CD4-positive, alpha-beta T cell (primary cell): ENCODE results near the gene PET100. TPM values are rescaled to one million over a fixed set of nuclear protein-coding genes. Genes with fewer than 3 reads are reported as not detected.

Experiments
- ATAC-seq: fragments of 200-7000 bp; cut with Tn5 transposase; one replicate; pipeline ENCODE4 v1.10.0; 2022; ENCODE audit warnings: mild to moderate bottlenecking; ENCODE audit not compliant: poor library complexity
- CTCF ChIA-PET: fragments of 350-600 bp; sonication (Branson Sonifier 250); formaldehyde crosslinking; loops from one replicate; lab custom pipeline; 2021; ENCODE audit warnings: antibody characterized with exemption, inconsistent platforms; lab: Charles Lee
- POLR2A ChIA-PET: fragments of 350-600 bp; sonication (Branson Sonifier 250); formaldehyde crosslinking; loops from one replicate; lab custom pipeline; 2021; ENCODE audit warnings: antibody characterized with exemption, inconsistent platforms; lab: Charles Lee
- DNase-seq, 14 experiments: peaks; one replicate each; pipeline ENCODE4 v3.0.0-alpha.2; 2013 to 2020; ENCODE audit warnings: mixed read lengths in 2 of 14
- H3K27ac ChIP-seq, 2 donors: one replicate each; pipeline versions ENCODE4 v1.5.1 to v1.7.0; 2013; ENCODE audit warnings: low read length in 2 of 2, low read depth in 1 of 2, mild to moderate bottlenecking in 1 of 2
- H3K27me3 ChIP-seq, 2 experiments: 1 replicate in 1 of 2; 2 replicates in 1 of 2; pipeline versions ENCODE4 v1.6.1 to v1.7.0; 2013; ENCODE audit warnings: low read length in 2 of 2, control low read depth in 1 of 2, mild to moderate bottlenecking in 1 of 2, moderate library complexity in 1 of 2; ENCODE audit not compliant: insufficient read depth in 2 of 2, control insufficient read depth in 1 of 2
- H3K36me3 ChIP-seq: one replicate; pipeline ENCODE4 v1.6.1; 2013; ENCODE audit warnings: low read length, control low read depth; ENCODE audit not compliant: insufficient read depth
- H3K4me1 ChIP-seq: one replicate; pipeline ENCODE4 v1.6.1; 2013; ENCODE audit warnings: low read length, control low read depth; ENCODE audit not compliant: insufficient read depth
- H3K4me3 ChIP-seq: one replicate; pipeline ENCODE4 v1.5.1; 2013; ENCODE audit warnings: mild to moderate bottlenecking, low read length, moderate library complexity
- H3K9me3 ChIP-seq, 2 experiments: 1 replicate in 1 of 2; 2 replicates in 1 of 2; pipeline versions ENCODE4 v1.6.1 to v1.7.0; 2013; ENCODE audit warnings: low read length in 2 of 2, mild to moderate bottlenecking in 2 of 2, control low read depth in 1 of 2, moderate library complexity in 1 of 2; ENCODE audit not compliant: control insufficient read depth in 1 of 2, insufficient read depth in 1 of 2
- H3K27ac Mint-ChIP-seq: one replicate; pipeline ENCODE4 v1.8.0; 2020; ENCODE audit warnings: mixed read lengths
- H3K27me3 Mint-ChIP-seq: one replicate; pipeline ENCODE4 v1.8.0; 2021; ENCODE audit warnings: mixed read lengths
- H3K36me3 Mint-ChIP-seq: one replicate; pipeline ENCODE4 v1.8.0; 2021; ENCODE audit warnings: low read depth, mixed read lengths
- H3K4me1 Mint-ChIP-seq: one replicate; pipeline ENCODE4 v1.8.0; 2021; ENCODE audit warnings: low read depth, mixed read lengths
- H3K4me3 Mint-ChIP-seq: one replicate; pipeline ENCODE4 v1.8.0; 2020; ENCODE audit warnings: mild to moderate bottlenecking, mixed read lengths
- H3K9me3 Mint-ChIP-seq: one replicate; pipeline ENCODE4 v1.8.0; 2020; ENCODE audit warnings: mixed read lengths
- CTCF ChIP-seq: fragments of 200-600 bp; IDR thresholded peaks from one replicate; pipeline ENCODE4 v1.8.0; 2022; ENCODE audit warnings: antibody characterized with exemption, mild to moderate bottlenecking
- intact Hi-C, 2 experiments: fragments of 100-400 bp; cut with DNase I in 1 of 2; cut with micrococcal nuclease in 1 of 2; formaldehyde crosslinking; loops; one replicate each; pipeline versions ENCODE4 v1.15.1 to v1.9.0; 2023 to 2025; cut with DNase I, micrococcal nuclease
- total RNA-seq, 174 experiments: library from RNA in 2 of 174; stranded (reverse) in 2 of 174; gene quantifications; one replicate each; pipeline ENCODE4 v1.2.3 and lab custom pipeline; 2021 to 2026

PET100 gene
- total RNA-seq, 2 experiments from 2014 or later = 178 to 188 TPM

GRCh38 chr19:7627166-7627565, 2.4 kb upstream of the PET100 start:
- Mint-ChIP-seq H3K36me3 (peaks cover 67% of the 10 kb centered on the region), H3K4me1 (peaks cover 38% of the 10 kb centered on the region), H3K9me3 (no peaks in the 10 kb centered on the region), H3K27ac (no peak overlapping the region), H3K27me3 (no peaks in the 10 kb centered on the region), H3K4me3 (peak overlapping the region; percentile 62)
- peaks cover 63% of the 10 kb centered on the region for H3K36me3 ChIP-seq
- ChIA-PET POLR2A (interaction anchor here (0.8 kb wide), 1 partner anchor 31 kb away, joined by 3 read pairs; no protein-coding TSS in a partner anchor), CTCF (no interaction called here)
- H3K4me1 ChIP-seq = peaks cover 44% of the 10 kb centered on the region
- intact Hi-C loops = loop anchor here in 1 of 2 experiments (5.0 kb wide), 1 partner anchor 90 kb away; the partner anchor contains the start of gene PNPLA6
- H3K9me3 ChIP-seq = no peaks in the 10 kb centered on the region
- DNase-seq (no peak), ATAC-seq (no peak)
- no peak for TF ChIP-seq CTCF
- no peaks in the 10 kb centered on the region for H3K27me3 ChIP-seq
- H3K4me3 ChIP-seq = no peak overlapping the region
- H3K27ac ChIP-seq = no peak overlapping the region

GRCh38 chr19:7628589-7629311, 843 bp upstream of the PET100 start:
- peak in 1 of 14 experiments; percentile 38 for DNase-seq
- no peak for ATAC-seq
- Histone ChIP-seq H3K27me3 (no peaks in the 10 kb centered on the region), H3K9me3 (no peaks in the 10 kb centered on the region), H3K4me1 (peaks cover 44% of the 10 kb centered on the region), H3K36me3 (peaks cover 55% of the 10 kb centered on the region), H3K27ac (peak overlapping the region; percentile 84 to 92), H3K4me3 (peak overlapping the region; percentile 72)
- CTCF ChIA-PET = interaction anchor here (2.4 kb wide), 1 partner anchor 52 kb away, joined by 20 read pairs; the partner anchor contains the start of gene TRAPPC5
- Mint-ChIP-seq H3K27ac (peak overlapping the region; percentile 96), H3K36me3 (peaks cover 57% of the 10 kb centered on the region), H3K9me3 (no peaks in the 10 kb centered on the region), H3K4me3 (peak overlapping the region; percentile 95), H3K27me3 (no peaks in the 10 kb centered on the region), H3K4me1 (peaks cover 34% of the 10 kb centered on the region)
- intact Hi-C loops = loop anchor here in 1 of 2 experiments (2.0 to 5.0 kb wide), 2 partner anchors 52 to 91 kb away; partner anchors contain the start of genes PNPLA6 and TRAPPC5
- no peak for TF ChIP-seq CTCF
- POLR2A ChIA-PET = interaction anchor here (0.6 to 2.2 kb wide), 26 partner anchors 9 to 1825 kb away, joined by 3 to 14 read pairs (median 4); partner anchors contain the start of genes ARHGEF18, CLEC4M, DENND1C and GPR108

- peaks cover 31% of the 10 kb centered on the region for H3K36me3 ChIP-seq
- intact Hi-C loops = no loop called here
- no peaks in the 10 kb centered on the region for H3K9me3 ChIP-seq
- Mint-ChIP-seq H3K27me3 (no peaks in the 10 kb centered on the region), H3K36me3 (peaks cover 39% of the 10 kb centered on the region), H3K9me3 (no peaks in the 10 kb centered on the region), H3K4me3 (peak overlapping the region; percentile 65), H3K27ac (peak overlapping the region; percentile 96), H3K4me1 (peaks cover 40% of the 10 kb centered on the region)
- H3K4me1 ChIP-seq = peaks cover 54% of the 10 kb centered on the region
- ATAC-seq = no peak
- ChIA-PET POLR2A (interaction anchor here (1.2 kb wide), 1 partner anchor 14 kb away, joined by 3 read pairs; no protein-coding TSS in a partner anchor), CTCF (no interaction called here)
- no peak for DNase-seq
- no peak overlapping the region for H3K27ac ChIP-seq
- no peak for TF ChIP-seq CTCF
- no peak overlapping the region for H3K4me3 ChIP-seq
- H3K27me3 ChIP-seq = no peaks in the 10 kb centered on the region
Measured at GRCh38 chr19:7631577-7631976, 2.0 kb downstream of the PET100 start.
